Activated CD4-positive, alpha-beta T cell treated with anti-CD3 and anti-CD28 coated beads, Interleukin-2, Interleukin-6, amounts not matched to agents 100 ng/mL and 50 ng/mL, durations not matched to agents 16 hours and 8 hours (primary cell): ENCODE data around the gene REV3L.
A peak's percentile ranks its signal among the peaks of the same experiment; 100 is the strongest.

Experiments used
- DNase-seq: peaks from one replicate; pipeline ENCODE4 v3.0.0-alpha.2; 2020

REV3L gene

GRCh38 chr6:111468329-111469012, 14.5 kb downstream of the REV3L start:
- no peak for DNase-seq

GRCh38 chr6:111464184-111464583, 18.8 kb downstream of the REV3L start:
- DNase-seq: no peak

GRCh38 chr6:111462770-111463391, 20.1 kb downstream of the REV3L start:
- no peak for DNase-seq

DNA sequence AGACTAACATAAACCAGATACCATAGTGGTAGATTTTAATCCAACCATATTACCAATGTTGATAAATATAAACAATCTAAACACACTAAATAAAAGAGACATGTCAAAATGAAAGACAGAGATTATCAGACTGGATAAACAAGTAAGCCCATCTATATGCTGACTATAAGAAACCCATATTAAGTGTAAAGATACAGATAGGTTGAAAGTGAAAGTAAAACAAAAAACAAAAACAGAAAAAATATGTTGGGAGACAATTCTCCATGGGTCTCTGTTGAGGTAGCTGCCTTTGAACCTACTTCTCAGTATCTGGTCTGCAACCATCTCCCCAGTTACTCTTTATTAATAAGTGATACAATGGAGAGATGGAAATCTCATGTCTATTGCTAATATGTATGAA, 21.2 kb downstream of the REV3L start:
- no peak for DNase-seq

- DNase-seq: no peak
These were observed 24.3 kb downstream of the REV3L start for GRCh38 chr6:111458670-111459232.

DNA sequence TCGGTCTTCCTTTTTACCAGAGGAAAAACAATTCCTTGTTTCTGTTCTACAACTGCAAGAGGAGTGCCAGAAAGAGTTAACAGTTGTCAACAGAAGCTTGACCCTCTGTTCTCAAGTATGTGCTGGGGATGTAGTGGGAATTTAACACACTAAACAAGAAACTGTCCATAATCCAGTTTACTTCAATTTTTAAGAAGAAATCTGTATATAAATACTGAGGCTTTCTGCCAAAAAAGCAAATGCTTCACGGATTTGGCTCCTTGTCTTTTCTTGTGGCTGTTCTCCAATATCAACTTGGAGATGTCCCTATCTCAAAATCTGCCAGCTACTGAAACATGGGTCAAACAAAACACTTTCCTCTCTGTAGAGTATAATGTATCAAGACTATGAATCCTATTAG, 26.8 kb downstream of the REV3L start:
- DNase-seq: no peak

- DNase-seq: no peak
These were observed 32.4 kb downstream of the REV3L start for GRCh38 chr6:111450636-111451035.

- no peak for DNase-seq
These were observed 32.9 kb downstream of the REV3L start for GRCh38 chr6:111450087-111450486.

DNA sequence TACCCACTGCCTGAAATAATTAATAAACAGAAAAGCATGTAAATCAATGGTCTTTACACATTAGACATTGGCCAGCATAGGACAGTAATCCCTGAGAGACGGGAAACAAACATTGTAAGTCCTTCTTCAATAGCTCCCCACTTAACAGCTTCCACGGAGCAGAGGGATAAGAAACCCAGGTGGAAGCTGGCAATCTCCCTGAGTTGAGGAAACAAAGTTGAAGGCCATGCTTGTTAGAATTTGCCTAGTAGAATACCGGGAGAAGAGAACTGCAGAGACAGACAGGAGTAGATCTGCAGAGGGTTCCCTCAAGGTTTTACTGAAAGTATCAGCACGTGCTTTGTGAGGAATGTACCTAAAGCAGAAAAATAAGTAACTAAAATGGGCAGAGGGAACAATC, 33.9 kb downstream of the REV3L start:
- no peak for DNase-seq

- DNase-seq: no peak
These were observed 36.0 kb downstream of the REV3L start for GRCh38 chr6:111447051-111447450.

DNA sequence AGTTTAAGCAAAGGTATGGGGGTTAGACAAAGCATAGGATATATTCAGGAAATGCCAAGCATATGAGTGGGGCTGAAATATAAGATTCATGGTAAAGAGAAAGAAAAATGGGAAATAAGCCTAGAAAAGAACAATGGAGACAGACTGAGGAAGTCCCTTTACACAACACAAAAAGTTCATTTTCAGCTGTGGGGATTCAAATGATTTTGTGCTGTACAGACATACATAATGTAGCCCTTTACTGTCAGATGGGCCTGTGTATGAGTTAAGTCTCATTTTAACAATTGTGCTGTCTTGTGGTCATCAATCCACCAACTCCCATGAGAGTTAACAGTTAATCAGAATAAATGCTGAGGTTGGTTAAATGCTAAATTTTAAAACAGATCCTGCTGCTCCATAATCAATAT, 37.2 kb downstream of the REV3L start:
- no peak for DNase-seq

- DNase-seq: no peak
These were observed 38.2 kb downstream of the REV3L start for GRCh38 chr6:111444794-111445193.

GRCh38 chr6:111441678-111442243, 41.3 kb downstream of the REV3L start:
- no peak for DNase-seq

- DNase-seq: no peak
These were observed 43.8 kb downstream of the REV3L start for GRCh38 chr6:111439171-111439570.

DNA sequence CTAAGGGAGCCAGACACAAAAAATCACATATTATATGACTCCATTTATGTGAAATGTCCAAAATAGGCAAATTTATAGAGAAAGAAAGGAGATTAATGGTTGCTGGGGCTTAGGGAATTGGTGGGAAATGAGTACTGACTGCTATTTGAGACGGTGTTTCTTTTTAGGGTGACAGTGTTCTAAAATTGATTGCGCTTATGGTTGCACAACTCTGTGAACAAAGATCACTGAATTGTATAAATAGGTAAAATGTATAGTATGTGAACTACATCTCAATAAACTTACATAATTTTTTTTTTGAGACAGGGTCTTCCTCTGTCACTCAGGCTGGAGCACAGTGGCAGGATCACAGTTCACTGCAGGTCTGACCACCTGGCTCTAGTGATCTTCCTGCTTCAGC, 45.4 kb downstream of the REV3L start:
- DNase-seq: no peak

- DNase-seq: no peak
These were observed 50.5 kb downstream of the REV3L start for GRCh38 chr6:111432511-111432910.

- no peak for DNase-seq
These were observed 52.2 kb downstream of the REV3L start for GRCh38 chr6:111430605-111431376.

DNA sequence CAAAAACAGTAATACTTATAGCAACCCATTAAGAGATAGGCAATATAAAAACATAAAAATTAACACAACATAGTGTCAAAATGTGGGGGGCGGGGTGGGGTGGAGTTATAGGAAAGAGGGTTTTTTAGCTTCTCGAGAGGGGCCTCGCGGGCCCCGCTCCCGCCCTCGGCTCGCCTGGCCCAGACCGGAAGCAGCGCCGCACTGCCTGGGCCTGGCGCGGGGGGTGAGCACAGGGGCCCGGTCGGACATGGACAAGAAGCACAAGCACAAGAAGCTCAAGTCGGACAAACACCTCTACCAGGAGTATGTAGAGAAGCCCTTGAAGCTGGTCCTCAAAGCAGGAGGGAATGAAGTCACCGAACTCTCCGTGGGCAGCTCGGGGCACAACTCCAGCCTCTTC, 53.4 kb downstream of the REV3L start:
- no peak for DNase-seq

- no peak for DNase-seq
These were observed 54.2 kb downstream of the REV3L start for GRCh38 chr6:111428811-111429210.

DNA sequence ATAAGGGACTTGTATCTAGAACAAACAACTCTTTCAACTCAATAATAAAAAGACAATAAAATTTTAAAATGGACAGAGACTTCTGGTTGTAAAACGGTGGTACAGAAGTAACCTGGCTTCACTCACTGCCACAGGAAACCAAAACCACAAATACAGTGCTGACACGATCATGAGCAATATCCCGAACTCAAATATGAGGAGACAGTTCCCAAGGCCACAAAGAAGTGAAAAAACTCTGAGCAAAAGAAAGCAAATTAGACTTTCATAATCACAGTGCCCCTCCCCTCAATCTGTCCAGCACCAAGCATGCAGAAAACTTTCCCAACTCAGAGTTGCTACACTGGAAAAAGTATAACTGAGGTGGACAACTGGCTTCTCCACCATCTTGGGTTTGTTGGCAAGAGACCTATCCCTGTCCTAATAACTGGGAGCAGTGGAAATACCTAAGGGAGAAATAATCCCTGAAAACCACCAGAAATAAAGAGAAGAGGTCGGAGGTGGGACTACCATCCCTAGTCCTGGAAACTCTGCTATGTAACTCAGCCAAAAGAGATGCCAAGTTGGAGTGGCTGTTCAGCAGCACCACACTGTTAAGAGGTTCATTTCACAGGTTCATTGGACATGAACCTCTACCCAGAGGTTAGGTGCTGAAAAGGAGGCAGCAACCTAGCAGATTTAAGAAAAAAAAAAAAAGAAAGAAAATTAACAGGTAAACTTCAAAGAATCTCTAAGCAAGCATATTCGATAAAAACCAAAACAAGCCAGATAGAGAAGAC, 55.5 kb downstream of the REV3L start:
- peak; percentile 81 for DNase-seq

DNA sequence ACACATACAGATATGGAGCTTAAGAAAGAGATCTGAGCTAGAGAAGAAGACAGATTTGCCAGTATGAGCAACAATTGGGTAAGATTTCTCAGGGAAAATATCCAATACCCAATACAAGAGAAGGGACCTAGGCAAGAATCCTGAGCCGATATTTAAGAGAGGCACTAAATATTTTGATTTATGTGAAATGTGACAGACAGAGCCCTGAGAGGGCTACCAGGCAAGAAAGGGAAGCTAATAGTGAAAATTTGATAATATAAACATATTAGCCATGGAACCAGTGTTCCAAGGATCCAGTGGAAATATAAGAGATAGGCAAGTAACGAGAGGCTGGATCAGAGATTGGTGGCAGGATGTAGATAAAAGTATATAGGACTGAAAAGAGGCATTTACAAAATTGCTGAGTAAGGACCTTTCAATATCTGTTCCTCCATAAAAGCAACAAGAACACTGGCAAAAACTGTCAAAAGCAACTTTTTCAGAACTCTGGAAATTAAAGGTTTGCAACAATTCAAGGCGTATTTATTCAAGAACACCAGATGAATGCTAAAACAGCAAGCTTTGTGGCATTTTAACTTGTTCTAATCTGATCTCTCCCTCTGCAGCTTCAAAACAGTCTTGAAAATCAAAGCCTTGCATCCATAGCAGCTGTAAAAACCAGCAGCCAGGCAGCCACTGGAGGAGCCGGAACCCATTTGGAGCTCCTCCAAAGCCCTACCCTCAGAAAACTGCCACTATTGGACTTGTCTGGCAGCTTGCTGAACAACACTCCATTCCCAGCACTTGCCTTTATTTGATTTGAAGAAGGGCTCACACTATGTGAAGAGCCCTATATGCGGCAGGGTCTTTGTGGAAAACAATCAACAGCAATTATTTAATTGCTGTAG, 58.8 kb downstream of the REV3L start:
- no peak for DNase-seq
